Measurements from ENCODE around the gene PPDPF. TPM values are rescaled to one million over a fixed set of nuclear protein-coding genes. Genes with fewer than 3 reads are reported as not detected.

The PPDPF gene
- polyA plus RNA-seq, 1 donor from 2014 or later = 95.1 TPM

DNA sequence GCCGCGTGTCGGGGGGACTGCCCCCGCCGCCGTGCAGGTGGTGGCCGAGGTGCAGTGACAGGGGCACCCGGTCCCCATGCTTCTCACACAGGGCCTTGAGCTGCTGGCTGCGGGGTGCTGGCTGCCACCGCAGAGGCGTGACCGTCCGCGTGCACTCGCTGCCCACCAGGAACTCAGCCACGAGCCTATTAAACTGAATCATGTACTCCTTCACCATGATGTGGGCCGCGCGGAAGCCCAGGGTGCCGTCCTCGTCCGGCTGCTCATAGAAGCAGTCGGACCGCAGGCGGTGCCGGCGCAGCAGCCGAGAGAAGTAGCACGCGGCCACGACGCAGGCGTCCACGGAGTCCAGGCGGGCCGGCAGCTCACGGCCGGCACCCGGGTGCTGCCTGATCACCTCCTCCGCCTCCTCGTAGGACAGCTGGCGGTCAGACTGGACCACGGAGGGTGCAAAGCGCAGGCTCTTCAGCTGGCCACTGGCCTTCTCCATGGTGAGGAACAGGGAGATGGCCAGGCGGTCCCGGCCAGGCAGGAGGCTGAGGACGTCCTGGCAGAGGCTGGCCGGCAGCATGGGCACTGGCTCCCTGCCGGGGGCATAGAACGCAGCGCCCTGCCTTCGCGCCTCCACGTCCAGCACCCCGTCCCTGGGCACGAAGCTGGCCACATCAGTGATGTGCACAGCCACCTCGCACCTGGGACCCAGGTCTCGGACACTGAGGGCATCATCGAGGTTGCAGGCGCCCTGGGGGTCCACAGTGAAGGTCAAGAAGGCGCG is 43.7 kb downstream of the PPDPF start:
- Histone ChIP-seq H2AFZ (ENCODE audit: low read depth, low read length) (no peak overlapping the region), H3F3A (ENCODE audit: insufficient read depth, low read length, poor library complexity, severe bottlenecking) (no peaks in the 10 kb centered on the region), H3K27ac (ENCODE audit: low read length) (no peak overlapping the region), H3K9ac (ENCODE audit: low read length) (no peak overlapping the region), H3K4me2 (ENCODE audit: low read length) (no peak overlapping the region), H3K9me2 (ENCODE audit: insufficient read depth, low read length) (no peaks in the 10 kb centered on the region), H3K79me2 (replicated peaks; ENCODE audit: insufficient read depth, low read length) (no peaks in the 10 kb centered on the region), H3K36me3 (ENCODE audit: insufficient read depth, low read length) (no peaks in the 10 kb centered on the region), H3K4me3 (ENCODE audit: low read length) (no peak overlapping the region), H3K27me3 (ENCODE audit: insufficient read depth, low read depth, low read length) (no peaks in the 10 kb centered on the region), H3K9me3 (ENCODE audit: low read length) (no peaks in the 10 kb centered on the region), H4K20me1 (ENCODE audit: insufficient read depth) (no peaks in the 10 kb centered on the region)
- TF ChIP-seq, protein P1, sequence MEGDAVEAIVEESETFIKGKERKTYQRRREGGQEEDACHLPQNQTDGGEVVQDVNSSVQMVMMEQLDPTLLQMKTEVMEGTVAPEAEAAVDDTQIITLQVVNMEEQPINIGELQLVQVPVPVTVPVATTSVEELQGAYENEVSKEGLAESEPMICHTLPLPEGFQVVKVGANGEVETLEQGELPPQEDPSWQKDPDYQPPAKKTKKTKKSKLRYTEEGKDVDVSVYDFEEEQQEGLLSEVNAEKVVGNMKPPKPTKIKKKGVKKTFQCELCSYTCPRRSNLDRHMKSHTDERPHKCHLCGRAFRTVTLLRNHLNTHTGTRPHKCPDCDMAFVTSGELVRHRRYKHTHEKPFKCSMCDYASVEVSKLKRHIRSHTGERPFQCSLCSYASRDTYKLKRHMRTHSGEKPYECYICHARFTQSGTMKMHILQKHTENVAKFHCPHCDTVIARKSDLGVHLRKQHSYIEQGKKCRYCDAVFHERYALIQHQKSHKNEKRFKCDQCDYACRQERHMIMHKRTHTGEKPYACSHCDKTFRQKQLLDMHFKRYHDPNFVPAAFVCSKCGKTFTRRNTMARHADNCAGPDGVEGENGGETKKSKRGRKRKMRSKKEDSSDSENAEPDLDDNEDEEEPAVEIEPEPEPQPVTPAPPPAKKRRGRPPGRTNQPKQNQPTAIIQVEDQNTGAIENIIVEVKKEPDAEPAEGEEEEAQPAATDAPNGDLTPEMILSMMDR (IDR thresholded peaks at IDR 0.05; ENCODE audit: poor library complexity, severe bottlenecking) = no peak
- TF ChIP-seq RAD21 (conservative IDR thresholded peaks at IDR 0.05) (no peak), TAF1 (IDR thresholded peaks at IDR 0.05; ENCODE audit: low read depth) (no peak), SMC3 (conservative IDR thresholded peaks at IDR 0.05; ENCODE audit: poor library complexity) (no peak), MXI1 (conservative IDR thresholded peaks at IDR 0.05; ENCODE audit: poor library complexity, severe bottlenecking) (no peak), EZH2 (IDR thresholded peaks at IDR 0.05; ENCODE audit: borderline replicate concordance, insufficient read depth, low read length, poor library complexity, severe bottlenecking) (no peak), EP300 (conservative IDR thresholded peaks at IDR 0.05; ENCODE audit: poor library complexity, severe bottlenecking) (no peak), POLR2AphosphoS5 (IDR thresholded peaks at IDR 0.05) (no peak)
- TF ChIP-seq, protein P2, sequence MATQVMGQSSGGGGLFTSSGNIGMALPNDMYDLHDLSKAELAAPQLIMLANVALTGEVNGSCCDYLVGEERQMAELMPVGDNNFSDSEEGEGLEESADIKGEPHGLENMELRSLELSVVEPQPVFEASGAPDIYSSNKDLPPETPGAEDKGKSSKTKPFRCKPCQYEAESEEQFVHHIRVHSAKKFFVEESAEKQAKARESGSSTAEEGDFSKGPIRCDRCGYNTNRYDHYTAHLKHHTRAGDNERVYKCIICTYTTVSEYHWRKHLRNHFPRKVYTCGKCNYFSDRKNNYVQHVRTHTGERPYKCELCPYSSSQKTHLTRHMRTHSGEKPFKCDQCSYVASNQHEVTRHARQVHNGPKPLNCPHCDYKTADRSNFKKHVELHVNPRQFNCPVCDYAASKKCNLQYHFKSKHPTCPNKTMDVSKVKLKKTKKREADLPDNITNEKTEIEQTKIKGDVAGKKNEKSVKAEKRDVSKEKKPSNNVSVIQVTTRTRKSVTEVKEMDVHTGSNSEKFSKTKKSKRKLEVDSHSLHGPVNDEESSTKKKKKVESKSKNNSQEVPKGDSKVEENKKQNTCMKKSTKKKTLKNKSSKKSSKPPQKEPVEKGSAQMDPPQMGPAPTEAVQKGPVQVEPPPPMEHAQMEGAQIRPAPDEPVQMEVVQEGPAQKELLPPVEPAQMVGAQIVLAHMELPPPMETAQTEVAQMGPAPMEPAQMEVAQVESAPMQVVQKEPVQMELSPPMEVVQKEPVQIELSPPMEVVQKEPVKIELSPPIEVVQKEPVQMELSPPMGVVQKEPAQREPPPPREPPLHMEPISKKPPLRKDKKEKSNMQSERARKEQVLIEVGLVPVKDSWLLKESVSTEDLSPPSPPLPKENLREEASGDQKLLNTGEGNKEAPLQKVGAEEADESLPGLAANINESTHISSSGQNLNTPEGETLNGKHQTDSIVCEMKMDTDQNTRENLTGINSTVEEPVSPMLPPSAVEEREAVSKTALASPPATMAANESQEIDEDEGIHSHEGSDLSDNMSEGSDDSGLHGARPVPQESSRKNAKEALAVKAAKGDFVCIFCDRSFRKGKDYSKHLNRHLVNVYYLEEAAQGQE (IDR thresholded peaks at IDR 0.05; ENCODE audit: borderline replicate concordance) = no peak

DNA sequence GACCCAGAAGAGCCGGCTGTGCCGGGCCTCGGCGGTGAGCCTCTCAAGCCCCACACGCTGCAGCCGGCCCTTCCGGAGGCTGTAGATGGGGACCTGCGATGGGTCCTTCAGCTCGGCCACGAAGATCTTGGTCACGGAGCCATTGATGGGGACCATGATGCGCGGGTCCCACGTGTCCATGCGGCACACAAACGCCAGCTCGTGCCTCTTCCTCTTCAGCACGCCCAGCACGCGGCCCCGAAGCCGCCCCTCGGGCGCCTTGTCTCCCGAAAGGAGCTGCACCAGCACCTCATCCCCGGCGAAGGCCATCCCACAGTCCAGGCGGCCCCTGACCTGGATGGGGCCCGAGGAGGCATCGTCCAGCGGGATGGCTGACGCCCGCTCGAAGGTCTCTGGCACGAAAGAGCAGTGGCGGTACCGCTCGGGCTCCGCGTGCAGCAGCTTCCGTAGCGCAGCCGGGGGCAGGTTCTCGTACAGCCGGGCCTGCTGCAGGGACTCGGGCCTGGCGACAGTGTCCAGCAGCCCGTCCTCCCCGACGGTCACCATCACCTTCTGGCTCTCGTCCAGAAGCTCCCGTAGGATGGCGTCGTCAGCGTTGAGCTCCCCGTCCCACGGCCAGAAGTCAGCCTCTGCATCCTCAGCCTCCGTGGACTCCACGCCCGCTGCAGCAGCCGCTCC is 44.6 kb downstream of the PPDPF start:
- no peaks in the 10 kb centered on the region for H4K20me1 ChIP-seq (ENCODE audit: insufficient read depth)
- TF ChIP-seq SMC3 (conservative IDR thresholded peaks at IDR 0.05; ENCODE audit: poor library complexity) = no peak
- no peak for TF ChIP-seq POLR2AphosphoS5 (IDR thresholded peaks at IDR 0.05)
- TF ChIP-seq, protein P2 (IDR thresholded peaks at IDR 0.05; ENCODE audit: borderline replicate concordance) = no peak
- no peak for TF ChIP-seq EZH2 (IDR thresholded peaks at IDR 0.05; ENCODE audit: borderline replicate concordance, insufficient read depth, low read length, poor library complexity, severe bottlenecking)
- TF ChIP-seq RAD21 (conservative IDR thresholded peaks at IDR 0.05) = no peak
- TF ChIP-seq MXI1 (conservative IDR thresholded peaks at IDR 0.05; ENCODE audit: poor library complexity, severe bottlenecking) = no peak
- TF ChIP-seq, protein P1 (IDR thresholded peaks at IDR 0.05; ENCODE audit: poor library complexity, severe bottlenecking) = no peak
- TF ChIP-seq EP300 (conservative IDR thresholded peaks at IDR 0.05; ENCODE audit: poor library complexity, severe bottlenecking) = no peak
- TF ChIP-seq TAF1 (IDR thresholded peaks at IDR 0.05; ENCODE audit: low read depth) = no peak
- no peaks in the 10 kb centered on the region for H3K9me2 ChIP-seq (ENCODE audit: insufficient read depth, low read length)
- H3K4me3 ChIP-seq (ENCODE audit: low read length) = no peak overlapping the region
- H3K9ac ChIP-seq (ENCODE audit: low read length) = no peak overlapping the region
- no peaks in the 10 kb centered on the region for H3K79me2 ChIP-seq (replicated peaks; ENCODE audit: insufficient read depth, low read length)
- H3K27me3 ChIP-seq (ENCODE audit: insufficient read depth, low read depth, low read length) = no peaks in the 10 kb centered on the region
- H3K27ac ChIP-seq (ENCODE audit: low read length) = no peak overlapping the region
- H3K9me3 ChIP-seq (ENCODE audit: low read length) = no peaks in the 10 kb centered on the region
- no peak overlapping the region for H2AFZ ChIP-seq (ENCODE audit: low read depth, low read length)
- no peak overlapping the region for H3K4me2 ChIP-seq (ENCODE audit: low read length)
- H3K36me3 ChIP-seq (ENCODE audit: insufficient read depth, low read length) = no peaks in the 10 kb centered on the region
- H3F3A ChIP-seq (ENCODE audit: insufficient read depth, low read length, poor library complexity, severe bottlenecking) = no peaks in the 10 kb centered on the region
